HG02884 (cell line): ENCODE data around the gene DTWD2.
"Not testable (repeated sequence)": the region's sequence is repeated elsewhere in the genome, so short reads cannot be mapped to it uniquely, and the experiment has no call there.

Source experiments
- ATAC-seq: cut with Tn5 transposase; IDR thresholded peaks from one replicate; pipeline ENCODE4 v1.9.1; 2021; ENCODE audit warnings: mild to moderate bottlenecking, moderate library complexity; ENCODE audit not compliant: unreplicated experiment

The DTWD2 gene

DNA sequence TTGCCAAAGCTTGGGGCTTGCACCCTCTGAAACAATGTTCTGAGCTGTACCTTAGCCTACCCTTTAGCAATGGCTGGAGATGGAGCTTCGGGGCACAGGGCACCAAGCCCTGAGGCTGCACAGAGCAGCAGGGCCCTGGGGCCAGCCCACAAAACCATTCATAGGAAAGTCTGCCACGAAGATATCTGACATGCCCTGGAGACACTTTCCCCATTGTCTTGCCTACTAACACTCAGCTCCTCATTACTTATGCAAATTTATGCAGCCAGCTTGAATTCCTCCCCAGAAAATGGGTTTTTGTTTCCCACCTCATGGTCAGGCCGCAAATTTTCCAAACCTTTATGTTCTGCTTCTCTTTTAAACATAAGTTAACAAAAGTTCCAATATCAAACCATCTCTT, 105.7 kb downstream of the DTWD2 start:
- no peak for ATAC-seq

DNA sequence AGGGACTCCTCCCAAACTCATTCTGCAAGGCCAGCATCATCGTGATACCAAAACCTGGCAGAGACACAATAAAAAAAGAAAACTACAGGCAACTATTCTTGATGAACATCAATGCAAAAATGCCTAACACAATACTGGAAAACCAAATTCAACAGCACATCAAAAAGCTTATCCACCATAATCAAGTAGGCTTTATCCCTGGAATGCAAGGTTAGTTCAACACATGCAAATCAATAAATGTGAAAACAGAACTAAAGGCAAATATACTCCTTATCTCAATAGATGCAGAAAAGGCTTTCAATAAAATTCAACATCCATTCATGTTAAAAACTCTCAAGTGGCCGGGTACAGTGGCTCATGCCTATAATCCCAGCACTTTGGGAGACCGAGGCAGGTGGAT, 111.5 kb downstream of the DTWD2 start:
- not testable (repeated sequence) for ATAC-seq

DNA sequence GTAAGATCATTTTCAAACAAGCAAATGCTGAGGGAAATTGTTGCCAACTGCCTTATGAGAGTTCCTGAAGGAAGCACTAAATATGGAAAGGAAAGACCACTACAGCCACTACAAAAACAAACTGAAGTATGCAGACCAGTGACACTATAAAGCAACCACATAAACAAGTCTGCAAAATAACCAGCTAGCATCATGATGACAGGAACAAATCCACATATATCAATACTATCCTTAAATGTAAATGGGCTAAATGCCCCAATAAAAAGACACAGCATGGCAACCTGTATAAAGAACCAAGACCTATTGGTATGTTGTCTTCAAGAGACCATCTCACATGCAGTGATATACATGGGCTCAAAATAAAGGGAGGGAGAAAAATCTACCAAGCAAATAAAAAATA, 113.2 kb downstream of the DTWD2 start:
- no peak for ATAC-seq

DNA sequence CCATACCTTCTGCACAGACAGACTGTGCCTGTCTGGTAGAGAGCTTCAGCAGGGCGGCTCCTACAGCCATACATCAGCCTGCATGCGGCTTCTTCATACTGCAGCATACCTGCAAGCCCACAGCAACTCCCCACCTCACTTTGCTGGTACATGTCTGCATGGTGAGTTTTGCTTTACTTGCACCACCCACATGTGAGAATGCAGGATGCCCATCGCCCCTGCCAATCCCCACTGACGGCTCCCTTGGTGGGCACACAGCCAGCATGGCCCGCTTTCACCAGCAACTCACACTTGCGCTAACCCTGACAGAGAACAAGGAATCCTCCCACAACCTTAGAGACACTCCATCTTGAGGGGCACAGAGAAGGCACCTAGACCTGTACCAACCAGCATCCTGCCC, 114.9 kb downstream of the DTWD2 start:
- ATAC-seq, result no peak

DNA sequence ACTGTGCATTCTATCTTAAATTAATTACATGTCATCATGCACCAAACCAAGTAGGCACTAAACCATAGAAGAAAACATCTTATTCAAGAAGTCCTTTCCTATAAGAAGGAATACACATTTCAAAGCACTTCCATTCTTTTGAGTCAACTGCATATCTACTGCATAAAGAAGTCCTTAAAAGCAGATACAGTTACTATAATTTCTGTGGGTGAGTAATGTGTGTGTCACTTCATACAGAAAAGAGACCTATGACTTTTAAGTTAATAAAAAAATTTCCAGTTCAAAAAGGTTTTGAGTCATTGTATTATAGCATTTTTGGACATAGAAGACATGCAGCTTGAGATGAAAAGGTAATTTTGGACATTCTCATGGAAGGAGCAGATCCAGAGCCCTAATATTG, 125.0 kb downstream of the DTWD2 start:
- no peak for ATAC-seq

DNA sequence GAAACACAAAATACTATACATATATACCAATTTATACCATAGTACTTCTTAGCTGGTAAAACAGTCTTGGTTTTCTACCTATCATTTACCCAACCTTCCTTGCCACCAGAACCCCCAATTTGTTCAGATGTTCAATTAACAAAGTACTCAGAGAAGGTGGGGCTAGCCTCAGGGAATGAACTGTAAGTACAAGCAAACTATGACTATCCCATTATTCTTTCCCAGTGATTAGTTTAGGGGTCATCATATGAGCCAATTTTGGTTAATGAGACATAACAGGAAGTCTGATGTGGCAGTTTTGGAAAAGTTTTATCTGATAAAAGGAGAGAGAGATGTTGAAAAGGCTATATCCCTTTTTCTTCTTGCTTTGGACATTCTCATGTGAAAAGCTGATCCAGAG, 125.8 kb downstream of the DTWD2 start:
- no peak for ATAC-seq

DNA sequence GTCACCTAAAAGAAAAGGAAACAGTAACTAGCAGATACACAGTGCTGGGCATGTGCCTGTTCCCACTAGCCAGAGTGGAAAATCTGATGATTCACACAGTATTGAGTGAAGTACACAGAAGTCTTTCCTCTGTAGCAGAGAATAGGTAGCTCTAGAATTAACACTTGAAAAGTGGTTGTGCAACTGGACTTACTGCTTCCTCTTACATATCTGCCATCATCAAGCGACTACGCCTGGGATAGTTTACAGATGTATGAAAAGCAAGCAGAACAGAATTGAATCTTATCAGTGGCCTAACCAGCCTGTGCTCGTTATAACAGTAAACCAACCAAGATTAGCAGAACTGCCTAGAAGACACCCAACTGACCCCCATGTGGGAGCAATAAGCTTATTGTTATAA, 130.6 kb downstream of the DTWD2 start:
- no peak for ATAC-seq

DNA sequence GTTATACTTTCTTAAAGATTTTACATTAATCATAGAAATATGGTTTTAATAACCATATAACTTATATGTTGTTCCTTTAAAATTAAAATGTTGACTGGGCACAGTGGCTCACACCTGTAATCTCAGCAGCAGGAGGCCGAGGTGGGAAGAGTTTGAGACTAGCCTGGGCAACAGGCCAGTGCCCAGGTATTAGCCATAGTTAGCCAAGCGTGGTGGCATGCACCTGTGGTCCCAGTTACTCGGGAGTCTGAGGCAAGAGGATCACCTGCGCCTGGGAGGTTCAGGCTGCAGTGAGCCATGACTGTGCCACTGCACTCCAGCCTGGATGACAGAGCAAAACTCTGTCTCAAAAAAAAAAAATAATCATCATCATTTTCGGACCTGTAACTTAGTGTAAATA, 133.5 kb downstream of the DTWD2 start:
- no peak for ATAC-seq

DNA sequence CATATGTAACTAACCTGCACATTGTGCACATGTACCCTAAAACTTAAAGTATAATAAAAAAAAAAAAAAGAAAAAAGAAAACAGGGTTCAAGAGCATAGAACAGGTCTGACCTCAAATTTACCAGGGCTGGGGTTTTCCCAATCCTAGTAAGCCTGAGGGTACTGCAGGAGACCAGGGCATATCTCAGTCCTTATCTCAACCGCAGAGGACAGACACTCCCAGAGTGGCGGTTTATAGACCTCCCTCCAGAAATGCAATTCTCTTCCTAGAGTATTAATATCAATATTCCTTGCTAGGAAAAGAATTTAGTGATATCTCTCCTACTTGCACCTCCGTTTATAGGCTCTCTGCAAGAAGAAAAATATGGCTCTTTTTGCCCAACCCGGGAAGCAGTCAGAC, 136.6 kb downstream of the DTWD2 start:
- not testable (repeated sequence) for ATAC-seq

DNA sequence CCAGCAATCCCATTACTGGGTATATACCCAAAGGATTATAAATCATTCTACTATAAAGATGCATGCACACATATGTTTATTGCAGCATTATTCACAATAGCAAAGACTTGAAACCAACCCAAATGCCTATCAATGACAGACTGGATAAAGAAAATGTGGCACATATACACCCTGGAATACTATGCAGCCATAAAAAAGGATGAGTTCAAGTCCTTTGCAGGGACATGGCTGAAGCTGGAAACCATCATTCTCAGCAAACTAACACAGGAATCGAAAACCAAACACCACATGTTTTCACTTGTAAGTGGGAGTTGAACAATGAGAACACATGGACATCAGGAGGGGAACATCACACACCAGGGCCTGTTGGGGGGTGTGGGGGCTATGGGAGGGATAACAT, 138.8 kb downstream of the DTWD2 start:
- ATAC-seq, result not testable (repeated sequence)

DNA sequence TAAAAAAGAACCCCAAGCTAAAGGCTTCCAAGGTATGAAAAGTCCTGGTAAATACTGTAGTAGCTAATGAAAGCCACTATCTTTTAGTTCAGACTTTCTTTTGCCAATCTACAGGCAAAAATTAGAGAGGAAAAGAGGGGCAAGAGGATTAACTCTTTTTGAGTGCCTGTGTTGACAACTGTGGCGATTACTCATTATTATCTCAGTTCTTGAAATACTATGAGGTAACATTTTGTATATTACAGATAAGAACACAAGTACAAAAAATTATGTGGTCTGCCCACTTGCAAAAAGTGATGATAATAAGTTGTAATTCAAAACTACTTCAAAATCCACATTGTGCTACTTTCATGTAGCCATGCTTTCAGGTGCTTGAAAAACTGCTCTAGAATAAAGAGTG, 144.0 kb downstream of the DTWD2 start:
- ATAC-seq, result no peak

DNA sequence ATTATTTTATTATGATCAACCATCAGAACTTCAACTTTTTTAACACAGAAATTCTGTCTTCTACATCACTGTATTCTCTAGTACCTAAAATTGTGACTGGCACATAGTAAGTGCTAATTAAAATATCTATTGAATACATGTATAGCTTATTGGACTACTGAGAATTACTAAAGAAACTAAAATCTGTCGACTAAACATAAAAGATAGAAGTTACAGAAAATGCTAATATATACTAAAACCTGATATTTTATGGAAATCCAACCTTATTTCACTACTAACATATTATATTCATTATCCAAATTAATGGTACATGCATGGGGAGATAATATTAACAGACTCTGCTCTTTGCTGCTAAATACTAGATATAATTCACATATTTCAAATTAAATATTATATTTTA, 153.6 kb downstream of the DTWD2 start:
- ATAC-seq, result no peak

DNA sequence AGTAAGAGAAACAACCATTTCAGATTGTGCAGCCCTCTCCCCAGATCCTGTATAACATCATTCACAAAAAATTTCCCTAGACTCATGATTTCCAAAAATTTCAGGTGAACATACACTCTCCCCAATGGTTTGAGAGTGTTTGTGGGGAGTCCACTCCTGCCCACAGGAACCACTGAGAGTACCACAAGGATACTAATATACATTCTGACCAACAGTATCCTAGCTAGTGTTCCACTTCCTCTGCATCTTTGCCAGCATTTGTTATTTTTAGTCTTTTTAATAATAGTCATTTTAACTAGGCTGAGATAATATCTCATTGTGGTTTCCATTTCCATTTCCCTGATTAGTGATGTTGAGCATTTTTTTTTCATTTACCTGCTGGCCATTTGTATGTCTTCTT, 155.4 kb downstream of the DTWD2 start:
- ATAC-seq, result no peak

DNA sequence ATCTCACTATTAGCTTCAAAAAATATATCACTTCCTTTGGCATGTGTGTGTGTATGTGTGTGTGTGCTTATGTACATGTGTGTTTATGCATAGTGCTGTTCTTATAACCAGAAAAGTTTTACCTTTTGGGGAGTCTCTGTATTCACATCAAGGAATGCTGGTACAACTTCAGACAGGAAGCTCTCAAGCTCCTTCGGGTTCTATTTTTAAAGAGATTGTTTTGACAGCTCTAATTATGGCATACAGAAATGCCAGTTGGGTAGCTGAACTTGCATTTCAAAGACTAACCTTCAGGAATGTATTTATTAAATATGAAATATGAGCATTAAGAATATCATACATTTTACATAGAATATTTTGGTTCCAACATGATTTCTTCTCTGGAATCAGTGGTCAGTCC, 163.1 kb downstream of the DTWD2 start:
- no peak for ATAC-seq

DNA sequence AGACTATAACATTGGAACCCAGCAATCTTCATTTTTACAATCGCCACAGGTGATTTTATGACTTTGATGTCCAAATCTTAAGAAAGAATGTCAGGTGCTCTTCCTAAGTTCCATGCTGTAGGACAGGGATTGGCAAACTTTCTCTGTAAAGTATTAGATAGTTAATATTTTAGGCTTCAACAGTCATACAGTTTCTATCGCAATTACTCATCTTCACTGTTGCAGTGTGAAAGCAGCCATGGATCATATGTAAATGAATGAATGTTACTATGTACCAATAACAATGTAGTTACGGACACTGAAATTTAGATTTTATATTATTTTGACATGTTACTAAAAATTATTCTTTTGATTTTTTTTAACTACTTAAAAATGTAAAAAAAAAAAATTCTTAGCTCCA, 169.7 kb downstream of the DTWD2 start:
- ATAC-seq, result peak; percentile 84

DNA sequence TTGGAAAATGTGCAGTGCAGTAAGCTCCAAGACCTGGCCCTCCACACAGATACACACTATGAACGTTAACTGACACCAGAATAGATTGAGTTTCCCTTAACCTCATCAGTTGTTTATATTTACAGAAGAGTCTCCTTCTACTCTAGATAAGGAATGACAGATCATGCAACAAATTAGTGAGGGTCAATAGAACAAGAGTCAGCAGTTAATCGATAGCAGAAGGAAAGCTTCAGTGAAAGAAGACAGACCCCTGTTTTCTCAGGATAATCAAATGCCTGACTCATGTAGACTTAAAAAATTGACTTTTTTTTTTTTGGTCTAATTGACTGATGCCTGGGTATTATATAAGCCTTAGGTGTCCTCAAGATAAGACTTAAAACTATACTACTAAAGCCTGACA, 179.9 kb downstream of the DTWD2 start:
- ATAC-seq, result no peak

DNA sequence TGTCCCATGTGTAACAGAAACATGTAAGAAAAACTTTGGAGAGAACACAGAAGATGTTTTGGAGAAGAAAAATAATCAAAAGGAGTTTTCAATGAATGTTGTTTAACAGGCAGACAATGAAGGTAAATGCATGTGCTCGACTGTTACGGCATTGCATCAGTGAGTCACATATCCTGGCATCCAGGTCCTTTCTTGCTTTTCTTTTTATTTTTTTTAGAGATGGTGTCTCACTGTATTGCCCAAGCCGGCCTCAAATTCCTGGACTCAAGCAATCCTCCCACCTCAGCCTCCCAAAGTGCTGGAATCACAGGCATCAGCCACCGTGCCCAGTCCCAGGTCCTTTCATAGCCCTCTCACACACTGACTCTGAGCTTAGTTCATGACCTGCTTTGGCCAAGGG, 181.8 kb downstream of the DTWD2 start:
- ATAC-seq, result no peak

DNA sequence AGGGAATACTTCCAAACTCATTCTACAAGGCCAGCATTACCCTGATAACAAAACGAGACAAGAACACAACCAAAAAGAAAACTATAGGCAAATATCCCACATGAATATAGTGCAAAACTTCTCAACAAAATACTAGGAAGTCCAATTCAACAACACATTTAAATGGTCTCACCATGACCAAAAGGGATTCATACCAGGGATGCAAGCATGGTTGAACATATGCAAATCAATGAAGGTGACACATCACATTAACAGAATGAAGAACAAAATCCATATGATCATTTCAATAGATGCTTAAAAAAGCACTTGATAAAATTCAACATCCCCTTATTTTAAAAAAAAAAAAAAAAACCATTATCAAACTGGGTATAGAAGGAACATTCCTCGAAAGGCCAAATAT, 186.0 kb downstream of the DTWD2 start:
- no peak for ATAC-seq

DNA sequence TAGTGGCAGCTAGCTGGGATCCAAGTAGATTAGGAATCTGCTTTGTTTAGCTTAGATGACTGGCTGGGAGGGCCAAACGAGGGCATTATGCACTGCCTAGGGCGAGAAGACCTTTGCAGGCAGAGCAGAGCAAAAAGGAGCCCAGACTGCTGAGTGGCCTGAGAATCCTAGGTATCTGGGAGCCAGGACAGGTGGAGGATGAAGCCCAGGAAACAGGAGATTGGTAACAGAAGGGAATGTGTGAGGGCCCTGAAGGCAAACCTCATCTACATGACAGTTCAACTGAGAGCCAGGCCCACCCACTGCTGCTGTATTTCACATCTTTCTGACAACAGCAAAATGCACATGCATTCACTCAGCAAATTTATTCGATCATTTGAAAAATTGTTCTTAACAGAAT, 192.3 kb downstream of the DTWD2 start:
- ATAC-seq, result no peak

DNA sequence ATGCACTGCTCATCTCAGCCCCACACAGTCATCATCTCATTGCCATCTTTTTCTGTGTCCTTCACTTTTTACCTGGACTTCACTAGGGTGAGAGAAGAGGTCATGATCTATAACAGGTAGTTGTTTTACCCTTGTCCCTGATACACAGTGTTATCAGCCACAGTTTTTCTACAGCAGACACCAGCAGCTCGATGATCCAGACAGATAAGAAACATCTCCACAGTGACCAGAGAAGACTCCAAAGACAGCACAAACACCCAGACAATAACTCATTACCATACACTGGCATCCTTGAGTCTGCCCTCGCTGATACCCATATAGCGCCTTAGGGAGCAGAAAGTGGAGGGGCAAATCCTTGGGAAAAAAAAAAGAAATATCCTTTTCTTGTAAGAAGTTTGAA, 194.1 kb downstream of the DTWD2 start:
- no peak for ATAC-seq

DNA sequence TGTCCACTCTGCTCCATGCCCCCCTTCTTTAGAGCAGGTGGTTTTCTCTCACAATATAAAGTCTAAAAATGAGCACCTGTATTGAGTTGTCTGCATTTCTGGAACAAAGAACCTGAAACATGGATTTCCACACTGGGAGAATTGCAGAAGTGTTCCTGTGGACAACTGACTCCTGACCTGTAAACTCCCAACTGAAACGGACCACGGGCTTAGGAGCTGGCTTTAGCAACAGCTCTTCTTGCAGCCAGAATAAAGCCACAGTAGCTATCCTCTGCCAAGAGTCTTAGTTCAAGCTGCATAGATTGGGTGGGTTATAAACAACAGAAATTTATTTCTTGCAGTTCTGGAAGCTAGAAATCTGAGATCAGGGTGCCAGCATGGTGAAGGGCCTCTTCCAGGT, 194.7 kb downstream of the DTWD2 start:
- no peak for ATAC-seq

DNA sequence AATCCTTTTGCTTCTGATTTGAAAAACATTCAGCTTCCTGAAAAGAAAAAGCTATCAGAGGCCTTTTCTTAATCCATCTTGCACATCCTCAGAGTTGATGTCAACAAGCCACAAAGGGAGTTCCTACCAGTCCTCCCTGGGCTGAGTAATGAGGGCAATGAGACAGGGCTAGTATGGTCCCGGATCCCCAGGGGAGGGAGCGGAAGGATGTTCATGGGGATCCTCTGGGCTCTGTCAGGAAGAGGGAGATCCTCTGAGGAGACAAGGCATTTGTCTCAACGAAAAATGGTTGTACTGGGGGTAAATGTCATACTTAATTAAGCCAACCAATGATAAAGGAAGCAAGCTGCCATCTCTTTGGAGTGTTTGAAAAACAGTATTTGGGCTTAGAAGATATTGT, 195.3 kb downstream of the DTWD2 start:
- ATAC-seq, result no peak

DNA sequence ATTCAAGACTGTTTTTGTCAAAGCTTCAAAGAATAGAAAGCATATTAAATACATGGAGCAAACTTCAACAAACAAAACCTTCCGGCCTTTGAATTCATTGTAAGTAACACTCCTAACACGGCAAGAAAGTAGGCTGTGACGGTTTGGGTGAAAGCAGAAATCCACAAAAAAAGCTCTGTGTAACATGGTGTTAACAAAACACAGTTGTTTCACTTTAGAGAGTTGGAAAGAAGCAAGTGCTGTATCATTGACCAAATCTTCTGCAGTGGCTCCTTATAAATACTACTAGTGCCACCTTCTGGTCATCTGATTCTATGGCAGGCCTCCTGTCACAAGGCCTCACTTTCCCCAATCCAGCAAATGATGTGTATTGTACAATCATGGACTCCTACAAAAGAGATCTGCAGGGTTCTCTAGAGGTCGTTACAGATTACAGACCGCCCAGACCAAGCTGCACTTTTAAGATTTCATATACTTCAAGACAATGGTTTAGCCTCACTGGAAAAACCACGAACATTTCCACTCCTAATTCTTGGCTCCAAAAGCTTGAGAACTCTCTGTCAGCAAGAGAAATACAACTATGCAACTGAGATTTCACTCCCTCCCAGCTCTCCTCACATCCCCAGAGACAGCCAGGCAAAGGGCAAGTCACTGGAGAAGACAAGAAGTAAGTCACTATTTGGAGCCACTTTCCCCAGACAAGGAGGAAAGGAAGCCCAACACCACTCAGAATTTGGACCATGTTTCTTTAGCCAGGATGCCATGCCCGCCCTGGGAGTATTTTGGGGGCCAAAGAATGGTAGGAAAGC, 196.2 kb downstream of the DTWD2 start:
- ATAC-seq, result peak; percentile 97
